Measurements from ENCODE around the gene FAM81A.
"Not testable (repeated sequence)": the region's sequence is repeated elsewhere in the genome, so short reads cannot be mapped to it uniquely, and the experiment has no call there.

- TF ChIP-seq EP300, POLR2AphosphoS5, POLR2A (IDR thresholded peaks at IDR 0.05): not testable (repeated sequence)
- TF ChIP-seq, protein P1, sequence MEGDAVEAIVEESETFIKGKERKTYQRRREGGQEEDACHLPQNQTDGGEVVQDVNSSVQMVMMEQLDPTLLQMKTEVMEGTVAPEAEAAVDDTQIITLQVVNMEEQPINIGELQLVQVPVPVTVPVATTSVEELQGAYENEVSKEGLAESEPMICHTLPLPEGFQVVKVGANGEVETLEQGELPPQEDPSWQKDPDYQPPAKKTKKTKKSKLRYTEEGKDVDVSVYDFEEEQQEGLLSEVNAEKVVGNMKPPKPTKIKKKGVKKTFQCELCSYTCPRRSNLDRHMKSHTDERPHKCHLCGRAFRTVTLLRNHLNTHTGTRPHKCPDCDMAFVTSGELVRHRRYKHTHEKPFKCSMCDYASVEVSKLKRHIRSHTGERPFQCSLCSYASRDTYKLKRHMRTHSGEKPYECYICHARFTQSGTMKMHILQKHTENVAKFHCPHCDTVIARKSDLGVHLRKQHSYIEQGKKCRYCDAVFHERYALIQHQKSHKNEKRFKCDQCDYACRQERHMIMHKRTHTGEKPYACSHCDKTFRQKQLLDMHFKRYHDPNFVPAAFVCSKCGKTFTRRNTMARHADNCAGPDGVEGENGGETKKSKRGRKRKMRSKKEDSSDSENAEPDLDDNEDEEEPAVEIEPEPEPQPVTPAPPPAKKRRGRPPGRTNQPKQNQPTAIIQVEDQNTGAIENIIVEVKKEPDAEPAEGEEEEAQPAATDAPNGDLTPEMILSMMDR (IDR thresholded peaks at IDR 0.05), result not testable (repeated sequence)
These were observed 37.2 kb downstream of the FAM81A start for GRCh38 chr15:59475161-59475560.

All from gastroesophageal sphincter (tissue), 3 donors.